Measurements from ENCODE around the gene FBXL15.

DNA sequence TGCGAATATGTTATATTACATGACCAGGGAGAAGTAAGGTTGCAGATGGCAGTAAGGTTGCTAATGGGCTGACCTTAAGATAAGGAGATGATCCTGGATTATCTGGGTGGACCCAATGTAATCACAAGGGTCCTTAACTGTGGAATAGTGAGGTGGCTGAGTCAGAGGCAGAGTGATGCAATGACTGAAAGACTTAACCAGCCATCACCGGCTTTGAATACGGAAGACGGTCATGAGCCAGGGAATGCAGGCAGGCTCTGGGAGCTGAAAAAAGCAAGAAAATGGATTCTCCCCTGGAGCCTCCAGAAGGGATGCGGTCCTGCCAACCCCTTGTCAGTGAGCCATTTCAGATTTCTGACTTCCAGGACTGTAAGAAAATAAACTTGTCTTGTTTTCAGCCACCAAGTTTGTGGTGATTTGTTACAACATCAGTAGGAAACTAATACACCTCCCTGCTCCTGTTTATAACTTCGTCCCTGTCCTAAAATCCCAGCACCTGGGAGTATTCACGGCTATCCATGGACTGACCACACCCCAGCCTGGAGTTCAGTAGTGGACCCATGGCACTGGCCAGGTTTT lies 35.3 kb downstream of the FBXL15 start:
- TF ChIP-seq, protein P1, sequence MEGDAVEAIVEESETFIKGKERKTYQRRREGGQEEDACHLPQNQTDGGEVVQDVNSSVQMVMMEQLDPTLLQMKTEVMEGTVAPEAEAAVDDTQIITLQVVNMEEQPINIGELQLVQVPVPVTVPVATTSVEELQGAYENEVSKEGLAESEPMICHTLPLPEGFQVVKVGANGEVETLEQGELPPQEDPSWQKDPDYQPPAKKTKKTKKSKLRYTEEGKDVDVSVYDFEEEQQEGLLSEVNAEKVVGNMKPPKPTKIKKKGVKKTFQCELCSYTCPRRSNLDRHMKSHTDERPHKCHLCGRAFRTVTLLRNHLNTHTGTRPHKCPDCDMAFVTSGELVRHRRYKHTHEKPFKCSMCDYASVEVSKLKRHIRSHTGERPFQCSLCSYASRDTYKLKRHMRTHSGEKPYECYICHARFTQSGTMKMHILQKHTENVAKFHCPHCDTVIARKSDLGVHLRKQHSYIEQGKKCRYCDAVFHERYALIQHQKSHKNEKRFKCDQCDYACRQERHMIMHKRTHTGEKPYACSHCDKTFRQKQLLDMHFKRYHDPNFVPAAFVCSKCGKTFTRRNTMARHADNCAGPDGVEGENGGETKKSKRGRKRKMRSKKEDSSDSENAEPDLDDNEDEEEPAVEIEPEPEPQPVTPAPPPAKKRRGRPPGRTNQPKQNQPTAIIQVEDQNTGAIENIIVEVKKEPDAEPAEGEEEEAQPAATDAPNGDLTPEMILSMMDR (IDR thresholded peaks at IDR 0.05; ENCODE audit: low read length) = no peak
- TF ChIP-seq EZH2phosphoT487 (IDR thresholded peaks at IDR 0.05; ENCODE audit: low read length) = no peak
- TF ChIP-seq EZH2 (optimal IDR thresholded peaks at IDR 0.05; ENCODE audit: low read depth, low read length) = no peak
